HepG2 (cell line): ENCODE results near the gene IGSF8. TPM values are rescaled to one million over a fixed set of nuclear protein-coding genes. Genes with fewer than 3 reads are reported as not detected.

Experiments
- CENPX ChIP-seq: sonication (generic); formaldehyde crosslinking; IDR thresholded peaks from 2 replicates; pipeline ENCODE4 v1.9.0; 2021; ENCODE audit warnings: mild to moderate bottlenecking, missing genetic modification reagents, moderate library complexity
- FOXP1 ChIP-seq, 2 experiments: fragments of 450-650 bp in 1 of 2; IDR thresholded peaks; 2 replicates each; pipeline ENCODE4 v1.6.1; 2017 to 2018; ENCODE audit warnings: antibody characterized with exemption in 1 of 2
- JUND ChIP-seq: sonication (generic); formaldehyde crosslinking; IDR thresholded peaks from 2 replicates; pipeline ENCODE4 v1.8.0; 2022; ENCODE audit warnings: mild to moderate bottlenecking, missing genetic modification reagents
- POLR2A ChIP-seq, 2 experiments: IDR thresholded peaks; 2 replicates each; pipeline ENCODE4 v1.6.1; 2011; ENCODE audit warnings: low read depth in 2 of 2, low read length in 2 of 2, mild to moderate bottlenecking in 1 of 2, moderate library complexity in 1 of 2; ENCODE audit not compliant: insufficient read depth in 1 of 2
- SOX6 ChIP-seq, 2 experiments: fragments of 450-650 bp in 1 of 2; sonication (generic) in 1 of 2; formaldehyde crosslinking in 1 of 2; IDR thresholded peaks; 2 replicates each; pipeline versions ENCODE4 v1.4.0 to v1.6.1; 2017 to 2020; ENCODE audit warnings: antibody characterized with exemption in 1 of 2, mild to moderate bottlenecking in 1 of 2, missing genetic modification reagents in 1 of 2
- SP5 ChIP-seq: IDR thresholded peaks from 2 replicates; pipeline ENCODE4 v1.6.1; 2016; ENCODE audit warnings: low read depth, borderline replicate concordance
- SSRP1 ChIP-seq: IDR thresholded peaks from 2 replicates; pipeline ENCODE4 v1.6.1; 2016; ENCODE audit warnings: control low read depth
- ZBTB1 ChIP-seq: sonication (generic); formaldehyde crosslinking; IDR thresholded peaks from 2 replicates; pipeline ENCODE4 v1.4.0; 2020; ENCODE audit warnings: missing genetic modification reagents, borderline replicate concordance
- ZNF629 ChIP-seq: sonication (generic); formaldehyde crosslinking; conservative IDR thresholded peaks from 2 replicates; pipeline ENCODE4 v1.5.0; 2020; ENCODE audit warnings: missing genetic modification reagents
- ZNF776 ChIP-seq: sonication (generic); formaldehyde crosslinking; IDR thresholded peaks from 2 replicates; pipeline ENCODE4 v1.4.0; 2020; ENCODE audit warnings: mild to moderate bottlenecking, missing genetic modification reagents
- polyA plus RNA-seq, 8 experiments: library from polyadenylated mRNA; depleted of rRNA in 3 of 8; stranded (reverse) in 7 of 8; unstranded in 1 of 8; fragments of >200 nt; fragmentation: Illumina TruSeq in 4 of 8; extraction: Trizol in 4 of 8; gene quantifications; 2 replicates each; pipeline versions ENCODE4 v1.2.1 to v1.2.3, GENCODE V29; 2011 to 2016; ENCODE audit warnings: low read depth in 4 of 8, missing spikeins in 1 of 8, mixed read lengths in 1 of 8; ENCODE audit not compliant: insufficient read depth in 1 of 8
- total RNA-seq, 5 experiments: library from RNA; depleted of rRNA; stranded (reverse); fragments of >200 nt; fragmentation: Illumina TruSeq; extraction: Trizol; gene quantifications; 2 replicates each; pipeline ENCODE4 v1.2.3, GENCODE V29; 2016; ENCODE audit warnings: low read depth in 1 of 5
- TF ChIP-seq, protein P1 (sequence below): IDR thresholded peaks from 2 replicates; pipeline ENCODE4 v1.6.1; 2016; ENCODE audit warnings: low read depth
- TF ChIP-seq, protein P2 (sequence below): sonication (generic); formaldehyde crosslinking; IDR thresholded peaks from 2 replicates; pipeline ENCODE4 v1.8.1; 2023; ENCODE audit warnings: missing genetic modification reagents, mild to moderate bottlenecking, borderline replicate concordance
- TF ChIP-seq, protein P3 (sequence below): fragments of 450-650 bp; IDR thresholded peaks from 2 replicates; pipeline ENCODE4 v1.6.1; 2017; ENCODE audit warnings: mild to moderate bottlenecking

IGSF8 gene
- total and polyA plus RNA-seq, 2 of the 13 experiments (the other 11 are each of a cell fraction or from before 2014, with no cell fraction given), result 24.0 to 41.0 TPM

DNA sequence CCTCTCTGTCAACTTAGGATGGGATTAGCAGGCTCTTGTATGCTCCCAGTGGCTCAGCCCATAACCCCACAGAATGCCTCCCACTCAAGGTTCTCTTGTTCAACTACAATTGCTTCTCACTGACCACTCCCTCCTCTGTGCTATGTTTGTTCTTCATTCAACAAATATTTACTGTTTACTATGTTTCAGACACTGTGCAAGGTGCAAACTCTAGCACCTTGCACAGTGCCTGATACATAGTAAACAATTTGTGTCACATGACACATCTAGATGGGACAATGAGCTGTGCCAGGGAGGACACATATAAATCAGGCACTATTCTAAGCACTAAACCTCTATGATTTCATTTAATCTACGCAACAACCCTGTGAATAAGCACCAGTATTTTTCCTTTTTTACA is 32.5 kb upstream of the IGSF8 start (continued):
- TF ChIP-seq, protein P1, sequence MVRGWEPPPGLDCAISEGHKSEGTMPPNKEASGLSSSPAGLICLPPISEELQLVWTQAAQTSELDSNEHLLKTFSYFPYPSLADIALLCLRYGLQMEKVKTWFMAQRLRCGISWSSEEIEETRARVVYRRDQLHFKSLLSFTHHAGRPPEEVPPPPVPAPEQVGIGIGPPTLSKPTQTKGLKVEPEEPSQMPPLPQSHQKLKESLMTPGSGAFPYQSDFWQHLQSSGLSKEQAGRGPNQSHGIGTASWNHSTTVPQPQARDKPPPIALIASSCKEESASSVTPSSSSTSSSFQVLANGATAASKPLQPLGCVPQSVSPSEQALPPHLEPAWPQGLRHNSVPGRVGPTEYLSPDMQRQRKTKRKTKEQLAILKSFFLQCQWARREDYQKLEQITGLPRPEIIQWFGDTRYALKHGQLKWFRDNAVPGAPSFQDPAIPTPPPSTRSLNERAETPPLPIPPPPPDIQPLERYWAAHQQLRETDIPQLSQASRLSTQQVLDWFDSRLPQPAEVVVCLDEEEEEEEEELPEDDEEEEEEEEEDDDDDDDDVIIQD, result no peak
- TF ChIP-seq ZNF629 (no peak), SP5 (CRISPR knock-in tag) (no peak), POLR2A (IDR thresholded peaks at IDR 0.05; ENCODE audit: insufficient read depth in 1 of 2, low read depth in 2 of 2, low read length in 2 of 2) (no peak), ZBTB1 (CRISPR knock-in tag) (no peak), SSRP1 (CRISPR knock-in tag) (no peak), JUND (CRISPR knock-in tag) (no peak), SOX6 (IDR thresholded peaks at IDR 0.05) (no peak), SOX6 (CRISPR knock-in tag; IDR thresholded peaks at IDR 0.05) (peak; percentile 63; the same call in 1 of the 2 replicates), ZNF776 (CRISPR knock-in tag) (no peak), FOXP1 (IDR thresholded peaks at IDR 0.05) (peak; percentile 80), FOXP1 (CRISPR knock-in tag; IDR thresholded peaks at IDR 0.05) (peak; percentile 88), CENPX (CRISPR knock-in tag) (no peak)
- TF ChIP-seq, protein P2, sequence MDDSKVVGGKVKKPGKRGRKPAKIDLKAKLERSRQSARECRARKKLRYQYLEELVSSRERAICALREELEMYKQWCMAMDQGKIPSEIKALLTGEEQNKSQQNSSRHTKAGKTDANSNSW, result no peak
- TF ChIP-seq, protein P3, sequence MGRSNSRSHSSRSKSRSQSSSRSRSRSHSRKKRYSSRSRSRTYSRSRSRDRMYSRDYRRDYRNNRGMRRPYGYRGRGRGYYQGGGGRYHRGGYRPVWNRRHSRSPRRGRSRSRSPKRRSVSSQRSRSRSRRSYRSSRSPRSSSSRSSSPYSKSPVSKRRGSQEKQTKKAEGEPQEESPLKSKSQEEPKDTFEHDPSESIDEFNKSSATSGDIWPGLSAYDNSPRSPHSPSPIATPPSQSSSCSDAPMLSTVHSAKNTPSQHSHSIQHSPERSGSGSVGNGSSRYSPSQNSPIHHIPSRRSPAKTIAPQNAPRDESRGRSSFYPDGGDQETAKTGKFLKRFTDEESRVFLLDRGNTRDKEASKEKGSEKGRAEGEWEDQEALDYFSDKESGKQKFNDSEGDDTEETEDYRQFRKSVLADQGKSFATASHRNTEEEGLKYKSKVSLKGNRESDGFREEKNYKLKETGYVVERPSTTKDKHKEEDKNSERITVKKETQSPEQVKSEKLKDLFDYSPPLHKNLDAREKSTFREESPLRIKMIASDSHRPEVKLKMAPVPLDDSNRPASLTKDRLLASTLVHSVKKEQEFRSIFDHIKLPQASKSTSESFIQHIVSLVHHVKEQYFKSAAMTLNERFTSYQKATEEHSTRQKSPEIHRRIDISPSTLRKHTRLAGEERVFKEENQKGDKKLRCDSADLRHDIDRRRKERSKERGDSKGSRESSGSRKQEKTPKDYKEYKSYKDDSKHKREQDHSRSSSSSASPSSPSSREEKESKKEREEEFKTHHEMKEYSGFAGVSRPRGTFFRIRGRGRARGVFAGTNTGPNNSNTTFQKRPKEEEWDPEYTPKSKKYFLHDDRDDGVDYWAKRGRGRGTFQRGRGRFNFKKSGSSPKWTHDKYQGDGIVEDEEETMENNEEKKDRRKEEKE, result no peak
